ENCODE results near the gene LBP.
"Not testable (repeated sequence)": the region's sequence is repeated elsewhere in the genome, so short reads cannot be mapped to it uniquely, and the experiment has no call there.

The LBP gene

DNA sequence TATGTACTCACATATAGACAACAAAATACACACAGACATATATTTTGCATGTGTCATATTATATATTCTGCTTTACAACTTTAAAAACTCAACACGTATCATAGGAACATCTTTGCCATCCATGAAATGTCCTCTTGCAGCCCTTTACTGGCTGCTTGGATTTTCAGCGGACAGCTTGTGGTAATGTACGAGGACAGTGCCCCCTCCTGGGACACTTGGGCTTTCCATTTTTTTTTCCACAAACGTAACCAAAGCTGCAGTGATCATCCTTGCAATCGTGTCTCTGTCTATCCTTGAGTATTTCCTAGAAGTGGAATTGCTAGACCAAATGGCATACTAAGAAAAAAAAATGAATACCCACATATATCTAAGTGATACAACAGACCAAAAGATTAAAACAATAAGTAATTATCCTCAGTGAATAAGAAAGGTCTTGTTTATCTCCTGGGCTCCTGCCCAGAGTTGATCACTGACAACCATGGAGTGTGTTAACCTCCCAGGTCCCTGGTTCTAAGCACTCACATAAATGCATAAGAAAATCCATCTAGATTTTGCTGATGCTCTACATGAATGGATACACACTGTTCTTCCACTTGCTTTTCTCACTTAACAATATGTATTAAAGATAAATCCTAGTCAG, 24.2 kb upstream of the LBP start:
- DNase-seq, result peak; percentile 78

DNA sequence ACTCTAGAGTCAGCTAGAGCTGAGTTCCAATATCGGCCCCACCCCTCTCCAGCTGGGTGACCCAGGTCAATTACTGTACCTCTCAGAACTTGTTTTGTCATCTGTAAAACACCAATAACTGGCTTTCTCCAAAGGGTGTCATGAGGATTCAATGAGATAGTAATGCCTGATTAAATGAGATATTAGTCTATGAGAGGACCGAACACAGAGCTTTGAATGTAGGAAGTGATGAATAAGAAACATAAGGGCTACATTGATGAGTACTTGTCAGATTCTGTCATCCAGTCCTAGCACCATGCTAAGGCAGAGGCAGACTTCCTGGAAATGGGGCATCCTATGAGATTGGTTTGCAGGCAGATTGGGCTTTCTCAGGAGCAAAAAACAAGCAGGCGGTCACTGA, 22.1 kb upstream of the LBP start:
- DNase-seq, result no peak

DNA sequence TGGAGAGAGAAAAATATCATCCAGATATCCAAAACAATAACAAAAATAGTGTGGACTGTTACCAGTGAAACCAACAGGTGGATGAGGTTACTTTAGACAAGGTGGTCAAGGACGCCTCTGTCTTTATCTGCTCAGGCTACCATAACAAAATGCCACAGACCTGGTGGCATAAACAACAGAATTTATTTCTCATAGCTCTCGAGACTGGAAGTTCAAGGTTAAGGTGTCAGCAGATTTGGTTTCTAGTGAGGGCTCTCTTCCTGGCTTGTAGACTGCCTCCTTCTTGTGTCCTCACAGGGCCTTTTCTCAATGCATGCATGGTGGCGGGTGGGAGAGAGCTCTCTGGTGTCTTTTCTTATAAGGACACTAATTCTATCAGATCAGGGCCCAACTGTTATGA, 21.1 kb upstream of the LBP start:
- DNase-seq, result no peak

DNA sequence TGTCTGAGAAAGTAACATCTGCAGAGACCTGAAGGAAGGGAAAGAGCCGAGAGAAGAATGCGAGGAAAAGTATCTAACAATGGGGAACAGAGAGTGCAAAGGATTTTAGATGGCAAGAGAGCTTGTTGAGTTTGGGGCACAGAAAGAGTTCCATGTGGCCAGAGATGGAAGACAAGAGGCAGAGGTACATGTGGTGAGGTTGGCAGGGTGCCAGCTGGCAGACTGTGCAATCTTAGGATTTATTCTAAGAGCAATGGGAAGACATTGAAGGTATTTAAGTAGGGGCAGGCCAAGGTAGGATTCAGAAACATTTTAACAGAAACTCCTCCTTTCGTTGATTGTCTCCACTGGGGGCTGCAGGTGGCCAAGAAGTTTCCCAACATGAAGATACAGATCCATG, 20.4 kb upstream of the LBP start:
- DNase-seq, result no peak

DNA sequence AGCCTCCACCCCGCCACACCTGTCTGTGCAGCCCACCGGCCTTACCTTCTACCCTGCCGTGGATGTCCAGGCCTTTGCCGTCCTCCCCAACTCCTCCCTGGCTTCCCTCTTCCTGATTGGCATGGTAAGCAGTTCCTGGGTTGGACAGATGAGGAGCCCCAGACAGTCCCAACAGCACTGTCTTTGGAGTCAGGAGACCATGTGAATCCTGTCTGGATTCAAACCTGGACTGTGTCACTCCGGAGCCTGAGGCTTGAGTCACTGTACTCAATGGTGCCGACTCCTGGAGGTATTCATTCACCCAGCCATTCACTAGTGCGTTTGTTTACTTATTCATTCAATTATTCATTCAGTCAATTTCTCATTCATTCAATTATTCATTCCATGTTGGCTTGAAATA, 20.0 kb upstream of the LBP start:
- DNase-seq, result no peak

DNA sequence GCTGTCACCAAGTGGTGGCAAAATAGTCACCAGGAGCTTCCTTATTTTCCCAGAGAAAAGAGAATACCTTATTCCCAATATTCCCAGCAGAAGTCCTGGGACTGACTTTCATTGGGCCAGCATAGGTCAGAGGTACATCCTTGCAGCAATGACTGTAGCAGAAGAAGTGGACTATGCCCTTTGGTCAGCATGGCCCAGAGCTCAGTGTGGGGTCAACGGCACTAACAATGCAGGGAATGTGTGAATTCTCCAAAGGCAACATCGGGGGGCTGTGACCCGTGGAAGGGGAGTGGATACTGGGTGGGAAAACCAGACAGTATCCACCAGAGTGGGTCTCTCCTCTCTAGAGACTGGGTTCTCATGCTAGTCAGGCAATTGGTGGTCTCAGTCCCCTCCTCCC, 15.6 kb upstream of the LBP start:
- no peak for DNase-seq

DNA sequence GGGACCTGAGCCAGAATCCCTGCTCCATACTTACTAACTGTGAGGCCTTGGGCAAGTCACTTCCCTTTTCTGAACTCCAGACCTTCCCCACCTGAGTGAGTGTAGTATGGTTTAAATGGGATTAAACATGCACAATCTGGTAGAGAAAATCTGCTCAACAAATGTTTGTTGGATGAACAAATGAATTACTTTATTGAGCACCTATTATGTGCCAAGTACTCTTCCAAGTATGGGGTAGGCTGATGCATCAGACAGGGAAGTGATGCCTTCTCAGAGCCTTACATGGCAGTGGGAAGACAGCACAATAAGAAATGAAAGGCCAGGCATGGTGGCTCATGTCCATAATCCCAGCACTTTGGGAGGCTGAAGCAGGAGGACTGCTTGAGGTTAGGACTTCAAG, 15.0 kb upstream of the LBP start:
- DNase-seq, result no peak

DNA sequence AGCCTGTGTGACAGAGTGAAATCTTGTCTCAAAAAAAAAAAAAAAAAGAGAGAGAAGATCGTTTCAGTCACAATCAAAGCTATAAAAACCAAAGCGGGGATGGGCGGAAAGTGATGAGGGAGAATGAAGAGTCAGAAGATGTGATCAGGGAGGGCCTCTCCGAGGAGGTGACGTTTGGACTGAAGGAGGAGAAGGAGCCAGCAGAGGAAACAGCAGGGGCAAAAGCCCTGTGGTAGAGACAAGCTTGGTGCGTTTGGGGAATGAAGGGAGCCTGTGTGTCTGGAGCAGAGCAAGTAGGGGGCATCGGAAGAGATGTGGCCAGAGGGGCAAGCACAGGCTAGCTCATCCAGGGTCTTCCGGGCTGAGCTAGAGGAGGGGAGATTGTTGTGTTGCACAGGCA, 14.5 kb upstream of the LBP start:
- DNase-seq, result no peak

DNA sequence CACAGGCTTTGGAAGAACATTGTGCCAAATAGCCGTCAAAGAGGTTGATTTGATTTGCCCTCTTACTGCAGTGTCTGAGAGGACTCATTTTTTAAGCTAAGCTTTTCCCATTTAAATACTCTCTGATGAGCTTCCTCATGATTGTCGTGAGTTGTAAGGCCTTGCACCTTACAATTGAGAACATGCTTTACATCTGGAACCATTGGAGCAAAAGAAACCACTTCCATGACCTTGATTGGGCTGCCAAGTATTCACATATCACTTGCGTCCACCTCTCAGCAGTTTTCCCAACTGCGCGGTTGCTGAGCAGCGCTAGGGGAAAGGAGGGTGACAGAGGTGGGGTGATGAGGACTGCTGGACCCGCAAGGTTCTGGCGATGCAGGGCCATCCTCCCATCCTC, 12.3 kb upstream of the LBP start:
- no peak for DNase-seq

DNA sequence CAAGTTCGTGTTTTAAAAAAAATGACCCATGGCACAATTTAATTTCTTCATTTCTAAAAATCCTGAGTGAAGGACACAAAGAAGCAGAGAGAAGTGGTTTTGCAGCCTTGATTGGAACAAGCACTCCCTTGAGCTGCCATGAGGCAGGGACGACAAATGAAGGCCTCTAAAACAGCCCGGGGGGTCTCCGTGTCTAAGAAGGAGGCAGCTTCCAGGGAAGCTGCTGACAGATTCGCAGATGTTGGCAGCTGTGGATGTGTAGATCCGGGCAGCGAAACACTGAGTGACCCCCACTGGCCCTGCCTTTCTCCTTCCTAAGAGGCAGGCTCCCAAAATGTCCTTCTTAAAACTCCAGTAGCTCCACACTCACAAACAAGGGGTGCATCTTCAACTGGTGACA, 9.6 kb upstream of the LBP start:
- no peak for DNase-seq

DNA sequence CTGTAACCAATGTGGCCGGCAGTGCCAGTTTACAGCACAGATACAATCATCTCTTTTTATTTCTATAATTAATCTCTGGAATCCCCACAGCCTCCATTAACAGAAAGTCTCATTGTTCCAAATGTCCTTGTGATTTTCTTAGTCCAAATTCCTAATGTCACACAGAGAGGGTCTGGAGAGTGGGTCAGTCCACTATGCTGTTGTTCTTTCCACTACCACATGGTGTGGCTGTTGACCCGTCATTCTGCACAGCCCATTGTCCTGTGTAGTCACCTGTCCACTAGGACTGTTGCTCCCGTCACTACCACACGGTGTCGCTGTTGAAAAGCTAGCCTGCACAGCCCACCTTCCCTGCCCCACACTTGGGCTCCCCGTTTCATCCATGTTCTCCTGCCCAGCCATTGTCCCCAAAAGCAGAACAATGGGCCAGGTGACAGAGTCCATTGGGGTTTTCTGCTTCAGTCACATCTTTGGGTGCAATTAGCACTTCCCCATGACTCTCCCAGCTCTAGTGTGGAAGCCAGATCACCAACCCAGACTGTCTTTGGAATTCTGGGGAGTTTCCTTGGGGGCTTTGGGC, 8.6 kb upstream of the LBP start:
- DNase-seq, result peak; percentile 32

DNA sequence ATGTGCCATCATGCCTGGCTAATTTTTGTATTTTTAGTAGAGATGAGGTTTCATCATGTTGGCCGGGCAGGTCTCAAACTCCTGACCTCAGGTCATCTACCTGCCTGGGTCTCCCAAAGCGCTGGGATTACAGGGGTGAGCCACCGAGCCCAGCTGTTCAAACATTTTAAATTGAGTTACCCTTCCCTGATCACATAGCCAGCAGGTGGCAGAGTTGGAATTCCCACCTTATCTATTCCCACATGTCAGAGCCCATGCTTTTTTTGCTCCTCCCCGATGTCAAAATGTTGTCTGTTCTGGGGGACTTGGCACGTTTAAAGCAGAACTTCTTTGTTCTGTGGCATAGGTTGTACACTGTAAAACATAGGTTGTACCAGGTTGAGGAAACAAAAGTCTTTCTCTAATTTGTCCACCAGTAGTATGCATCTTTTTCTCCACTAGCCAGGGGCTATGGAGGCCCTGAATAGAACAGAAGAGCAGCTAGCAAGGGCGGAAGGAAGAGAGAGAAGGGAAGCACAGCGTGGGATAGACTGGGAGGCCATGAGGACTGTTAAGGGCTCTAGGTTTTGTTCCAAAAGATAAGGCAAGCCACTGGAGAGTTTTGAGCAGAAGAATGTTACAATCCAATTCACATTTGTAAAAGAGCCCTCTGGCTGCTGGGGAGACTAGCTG, 7.3 kb upstream of the LBP start:
- DNase-seq, result no peak

DNA sequence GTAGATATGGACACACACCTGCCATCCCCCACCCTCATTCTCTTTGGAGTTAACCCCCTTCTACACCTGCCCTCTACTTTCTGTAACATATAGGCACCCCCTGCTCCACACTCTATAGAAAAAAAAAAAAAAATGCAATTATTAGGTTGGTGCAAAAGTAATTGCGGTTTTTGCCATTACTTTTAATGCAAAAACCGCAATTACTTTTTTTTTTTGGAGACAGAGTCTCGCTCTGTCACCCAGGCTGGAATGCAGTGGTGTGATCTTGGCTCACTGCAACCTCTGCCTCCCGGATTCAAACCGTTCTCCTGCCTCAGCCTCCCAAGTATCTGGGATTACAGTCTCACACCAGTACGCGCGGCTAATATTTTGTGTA, 6.8 kb upstream of the LBP start:
- not testable (repeated sequence) for DNase-seq

DNA sequence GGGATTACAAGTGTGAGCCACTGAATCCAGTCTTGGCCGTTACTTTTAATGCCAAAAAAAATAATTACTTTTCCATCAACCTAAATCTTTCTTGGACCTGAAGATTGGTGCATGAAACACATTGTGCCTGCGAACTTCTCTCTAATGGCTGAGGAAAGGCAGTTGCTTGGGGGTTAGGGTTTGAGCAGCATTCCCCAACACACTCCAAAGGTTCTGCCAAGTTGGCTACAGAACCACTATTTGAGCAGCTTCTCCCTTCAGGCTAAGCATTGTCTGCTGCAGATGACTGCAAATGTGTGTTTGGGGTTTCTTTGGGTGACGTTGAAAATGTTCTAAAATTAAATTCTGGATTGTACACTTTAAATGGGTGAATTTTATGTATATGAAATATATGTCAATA, 6.3 kb upstream of the LBP start:
- DNase-seq, result no peak

DNA sequence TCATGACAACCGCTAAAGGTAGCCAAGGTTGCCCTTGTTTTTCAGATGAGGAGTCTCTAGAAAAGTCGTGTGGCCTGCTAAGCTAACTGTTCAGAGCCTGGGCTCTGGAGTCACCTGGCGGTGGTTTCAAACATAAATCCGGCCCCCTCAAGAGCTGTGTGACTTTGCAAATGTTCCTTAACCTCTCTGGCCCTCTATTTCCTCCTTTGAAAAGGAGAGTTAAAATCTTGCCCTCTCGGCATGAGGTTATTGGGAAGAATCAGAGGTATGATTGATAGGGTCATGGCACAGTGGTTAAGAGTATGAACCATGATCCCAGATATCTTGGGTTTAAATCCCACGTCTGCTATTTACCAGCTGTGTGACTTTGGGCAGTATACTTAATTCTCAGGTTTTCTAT, 5.6 kb upstream of the LBP start:
- no peak for DNase-seq

DNA sequence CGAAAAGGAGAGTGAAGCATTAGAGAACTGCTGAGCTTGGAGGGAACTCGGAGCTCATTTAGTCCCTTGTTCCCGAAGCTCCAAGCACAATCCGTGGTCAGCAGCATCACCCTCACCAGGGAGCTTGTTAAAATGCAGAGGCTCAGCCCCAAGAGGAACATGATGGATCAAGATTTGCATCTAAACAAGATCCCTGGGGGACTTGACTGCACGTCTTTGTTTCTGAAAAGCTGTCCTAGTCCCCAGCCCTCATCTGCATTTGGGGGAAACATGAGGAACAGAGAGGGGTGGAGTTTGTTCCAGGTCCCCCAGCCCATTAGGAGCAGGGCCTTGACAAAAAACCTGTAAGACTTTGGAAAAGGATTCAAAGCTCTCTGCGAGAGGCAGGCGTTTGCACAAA, 4.1 kb upstream of the LBP start:
- no peak for DNase-seq

DNA sequence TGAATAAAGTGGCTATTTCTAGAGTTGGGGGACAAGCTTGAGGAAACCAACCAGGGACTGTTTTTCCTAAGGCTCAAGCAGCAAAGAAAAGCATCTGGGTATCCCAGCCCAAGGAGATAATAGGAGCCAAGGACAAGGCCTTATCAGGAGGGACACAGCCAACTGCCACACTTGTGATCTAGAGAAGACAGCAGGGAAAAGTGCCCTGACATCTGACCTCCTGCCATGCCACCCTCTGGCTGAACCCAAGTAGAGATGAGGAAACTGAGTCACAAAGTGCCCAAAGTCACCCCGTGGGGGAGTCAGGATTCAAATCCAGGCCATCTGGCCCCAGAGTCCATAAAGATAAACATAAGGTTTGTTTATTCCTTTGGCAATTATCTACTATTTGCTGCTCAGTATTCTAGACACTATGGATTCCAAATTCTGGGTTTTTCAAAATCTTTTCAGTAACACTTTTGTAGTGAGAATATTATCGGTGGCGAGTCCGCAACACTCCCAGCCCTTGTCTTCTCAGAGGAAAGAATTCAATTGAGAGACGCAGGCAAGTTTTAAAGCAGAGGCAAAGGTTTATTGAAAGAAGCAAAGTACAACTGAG, 3.5 kb upstream of the LBP start:
- DNase-seq, result no peak

DNA sequence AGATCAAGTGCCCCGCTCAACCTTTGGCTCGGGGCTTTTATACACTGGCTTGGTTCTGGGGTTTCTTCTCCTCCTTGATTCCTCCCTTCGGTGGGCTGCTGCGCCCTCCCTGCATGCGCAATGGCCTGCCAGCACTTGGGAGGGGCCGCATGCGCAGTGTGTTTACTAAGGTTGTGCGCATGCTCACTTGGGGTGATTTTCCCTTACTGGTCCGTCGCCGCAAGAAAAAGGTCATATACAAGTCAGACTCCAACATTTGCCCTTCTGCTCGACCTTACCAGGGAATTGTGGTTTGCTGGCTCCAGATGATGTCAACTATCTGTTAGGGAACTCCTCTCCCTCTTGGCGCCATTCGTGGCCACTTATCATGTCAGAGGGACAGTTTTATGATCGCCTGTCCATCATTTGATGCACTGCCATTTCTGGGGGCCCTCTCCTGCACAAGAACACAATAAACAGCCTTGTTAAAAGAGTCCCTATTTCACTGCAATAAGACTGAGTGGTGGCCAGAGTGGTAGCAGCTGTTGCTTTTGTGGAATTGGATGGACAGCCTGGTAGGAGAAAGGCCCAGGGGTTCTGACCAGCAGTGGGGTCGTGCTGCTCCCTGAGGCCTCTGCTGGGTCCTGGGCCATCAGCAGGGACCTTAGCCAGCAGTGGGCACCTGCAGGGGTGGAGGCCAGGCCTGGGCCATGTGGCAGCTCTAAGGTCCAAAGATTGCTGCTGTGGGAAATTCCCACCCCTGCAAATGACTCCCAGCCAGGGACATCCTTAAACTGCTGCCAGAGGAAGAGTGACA, 2.8 kb upstream of the LBP start:
- DNase-seq, result no peak

DNA sequence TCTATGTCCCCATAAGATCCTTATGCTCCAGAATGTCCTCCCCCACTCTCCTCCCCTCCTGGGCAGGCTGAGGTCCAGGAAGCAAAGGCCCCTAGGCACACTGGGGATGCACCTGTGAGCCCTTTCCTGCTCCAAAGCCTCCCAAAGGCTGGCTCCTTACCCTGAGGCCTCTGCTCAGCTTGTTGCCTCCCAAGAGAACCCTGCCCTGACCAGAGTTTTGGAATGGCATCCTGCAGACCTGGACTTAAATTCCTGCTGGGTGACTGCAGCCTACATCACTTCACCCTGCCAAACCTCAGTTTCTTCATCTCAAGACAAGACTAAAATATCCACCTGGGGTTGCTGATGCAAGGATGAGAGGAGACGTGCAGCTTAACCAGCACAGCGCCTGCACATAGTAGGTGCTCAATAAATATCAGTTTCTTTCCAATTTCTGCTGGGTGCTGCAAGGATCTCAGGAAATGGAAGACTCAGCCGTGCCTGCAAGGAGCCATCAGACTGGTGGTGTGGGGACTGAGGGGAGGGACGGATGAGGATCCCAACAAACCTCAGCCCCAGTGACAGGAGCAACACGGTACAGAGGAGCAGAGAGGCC, 2.1 kb upstream of the LBP start:
- DNase-seq, result no peak

DNA sequence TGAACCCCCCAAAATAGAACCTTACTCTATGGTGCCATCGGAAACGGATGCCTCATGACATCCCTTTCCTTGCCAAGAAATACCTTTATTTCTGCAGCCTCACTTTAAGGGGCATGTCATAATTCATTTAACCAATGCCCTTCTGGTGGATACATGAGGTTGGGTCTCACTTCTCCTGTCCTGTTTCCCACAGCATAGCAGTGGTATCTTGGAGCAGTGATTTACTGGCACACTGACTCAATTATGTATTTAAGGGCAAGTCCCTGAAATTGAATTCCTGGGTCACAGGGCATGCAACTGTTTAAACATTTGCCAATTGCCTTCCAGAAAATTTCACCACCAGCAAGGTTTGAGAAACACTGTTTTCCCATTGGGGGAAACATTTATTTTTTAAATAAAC, 639 bp upstream of the LBP start:
- DNase-seq, result no peak

DNA sequence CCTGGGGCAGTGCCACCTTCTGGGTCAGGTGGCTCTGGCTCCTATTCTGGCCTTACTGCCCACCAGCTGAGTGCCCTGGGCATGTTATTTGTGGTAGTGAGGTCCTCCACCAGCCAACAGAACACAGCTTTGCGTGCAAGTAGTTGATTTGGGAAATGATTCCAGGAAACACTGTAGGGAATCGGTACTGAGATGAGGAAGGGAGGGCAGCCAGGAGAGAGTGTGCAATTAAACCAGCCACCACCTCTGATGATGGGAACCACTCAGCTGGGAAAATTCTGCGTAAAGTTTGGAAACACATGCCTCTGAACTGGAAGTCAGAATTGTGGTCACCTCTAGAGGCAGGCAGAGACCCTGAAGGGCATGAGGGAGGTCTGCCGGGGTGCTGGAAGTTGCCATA, 459 bp downstream of the LBP start:
- DNase-seq, result no peak

DNA sequence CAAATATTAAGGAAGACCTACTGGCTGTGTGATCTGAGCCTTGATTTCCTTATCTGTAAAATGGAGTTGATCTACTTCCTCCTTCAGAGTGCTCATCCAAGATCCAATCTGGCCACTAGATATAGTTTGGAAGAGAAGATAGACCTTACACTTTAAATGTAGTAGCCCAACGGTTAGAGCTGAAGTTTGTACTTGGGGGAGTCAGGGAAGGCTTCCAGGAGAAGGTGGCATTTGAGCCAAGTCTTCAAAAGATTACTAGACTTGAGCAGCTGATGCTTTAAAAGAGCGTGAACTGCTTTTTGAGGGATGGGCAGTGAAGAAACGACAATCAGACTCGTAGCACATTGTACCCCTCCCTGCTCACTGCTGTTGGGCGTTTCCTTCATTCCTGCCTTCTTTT, 3.6 kb downstream of the LBP start:
- no peak for DNase-seq
